KMS-11 (cell line): Measurements from ENCODE around the gene LTO1.

Source experiments
- H2AFZ ChIP-seq: fragments of 200-600 bp; sonication (generic); 2 replicates; pipeline ENCODE4 v1.6.1; 2016; ENCODE audit warnings: antibody characterized with exemption, mixed run types, low read depth
- H3K27ac ChIP-seq: fragments of 200-600 bp; sonication (generic); 2 replicates; pipeline ENCODE4 v1.6.1; 2016; ENCODE audit warnings: mild to moderate bottlenecking, mixed run types
- H3K27me3 ChIP-seq: fragments of 200-600 bp; sonication (generic); 2 replicates; pipeline ENCODE4 v1.6.1; 2017; ENCODE audit warnings: mild to moderate bottlenecking, low read depth, mixed run types, moderate library complexity; ENCODE audit not compliant: insufficient read depth
- H3K36me3 ChIP-seq: fragments of 200-600 bp; sonication (generic); 2 replicates; pipeline ENCODE4 v1.6.1; 2017; ENCODE audit warnings: mild to moderate bottlenecking, mixed run types; ENCODE audit not compliant: insufficient read depth
- H3K4me1 ChIP-seq: fragments of 200-600 bp; sonication (generic); 2 replicates; pipeline ENCODE4 v1.6.1; 2016; ENCODE audit warnings: mild to moderate bottlenecking, low read depth, mixed run types; ENCODE audit not compliant: poor library complexity, severe bottlenecking
- H3K4me2 ChIP-seq: fragments of 200-600 bp; sonication (generic); 2 replicates; pipeline ENCODE4 v1.7.0; 2016; ENCODE audit warnings: mild to moderate bottlenecking, mixed run types
- H3K4me3 ChIP-seq: fragments of 200-600 bp; sonication (generic); IDR thresholded peaks from 2 replicates; pipeline ENCODE4 v1.6.1; 2017; ENCODE audit warnings: low read depth, low read length, mixed read lengths; ENCODE audit not compliant: insufficient read depth
- H3K79me2 ChIP-seq: fragments of 200-600 bp; sonication (generic); 2 replicates; pipeline ENCODE4 v1.6.1; 2016; ENCODE audit warnings: low read depth, mixed run types; ENCODE audit not compliant: insufficient read depth
- H3K9ac ChIP-seq: fragments of 200-600 bp; sonication (generic); 2 replicates; pipeline ENCODE4 v1.6.1; 2016; ENCODE audit warnings: mild to moderate bottlenecking, mixed run types
- H4K20me1 ChIP-seq: fragments of 200-600 bp; sonication (generic); 2 replicates; pipeline ENCODE4 v1.6.1; 2016; ENCODE audit warnings: mild to moderate bottlenecking, mixed run types; ENCODE audit not compliant: insufficient read depth
- CTCF ChIP-seq: fragments of 200-600 bp; sonication (generic); conservative IDR thresholded peaks from 2 replicates; pipeline ENCODE4 v1.6.1; 2017; ENCODE audit warnings: low read depth, mild to moderate bottlenecking, antibody characterized with exemption, low read length, moderate library complexity, mixed read lengths

The LTO1 gene

GRCh38 chr11:69642549-69642912 is 32.6 kb downstream of the LTO1 start:
- no peak overlapping the region for H3K9ac ChIP-seq
- no peak overlapping the region for H3K27ac ChIP-seq
- no peak overlapping the region for H3K4me3 ChIP-seq
- peak overlapping the region; percentile 76 for H3K4me2 ChIP-seq
- H3K36me3 ChIP-seq = no peaks in the 10 kb centered on the region
- peak overlapping the region; percentile 78 for H2AFZ ChIP-seq
- no peaks in the 10 kb centered on the region for H3K79me2 ChIP-seq
- H4K20me1 ChIP-seq = no peaks in the 10 kb centered on the region
- H3K4me1 ChIP-seq = no peaks in the 10 kb centered on the region
- no peak for TF ChIP-seq CTCF
- H3K27me3 ChIP-seq = peaks cover 57% of the 10 kb centered on the region

- Histone ChIP-seq H3K4me3 (no peak overlapping the region), H3K27ac (no peak overlapping the region), H3K4me1 (no peaks in the 10 kb centered on the region), H3K9ac (no peak overlapping the region), H2AFZ (no peak overlapping the region; the same call in 1 of the 2 replicates), H3K4me2 (peak overlapping the region; percentile 76; the same call in 1 of the 2 replicates), H4K20me1 (no peaks in the 10 kb centered on the region), H3K27me3 (peaks cover 51% of the 10 kb centered on the region), H3K79me2 (no peaks in the 10 kb centered on the region), H3K36me3 (no peaks in the 10 kb centered on the region)
- TF ChIP-seq CTCF = no peak
These were observed 33.2 kb downstream of the LTO1 start for GRCh38 chr11:69641681-69642548.

- H2AFZ ChIP-seq = no peak within 1 kb of the TSS
- no peak within 1 kb of the TSS for H3K4me3 ChIP-seq
- no peaks in the 10 kb centered on the region for H3K4me1 ChIP-seq
- H3K4me2 ChIP-seq = no peak within 1 kb of the TSS; the same call in 1 of the 2 replicates
- H3K27ac ChIP-seq = no peak within 1 kb of the TSS
- H4K20me1 ChIP-seq = no peaks in the 10 kb centered on the region
- no peak for TF ChIP-seq CTCF
- no peaks in the 10 kb centered on the region for H3K36me3 ChIP-seq
- H3K79me2 ChIP-seq = no peaks in the 10 kb centered on the region
- H3K27me3 ChIP-seq = peaks cover 50% of the 10 kb centered on the region
- no peak within 1 kb of the TSS for H3K9ac ChIP-seq
These were observed 34.1 kb downstream of the LTO1 start, which contains the start of gene CCND1 for GRCh38 chr11:69640995-69641581. CCND1 (plus strand) TSS chr11:69641156; CDS start chr11:69641314, 158 bp downstream.

GRCh38 chr11:69640260-69640994 is 34.7 kb downstream of the LTO1 start:
- Histone ChIP-seq H3K4me3 (no peak overlapping the region), H3K36me3 (no peaks in the 10 kb centered on the region), H2AFZ (no peak overlapping the region), H3K4me2 (no peak overlapping the region; the same call in 1 of the 2 replicates), H3K27ac (no peak overlapping the region), H3K79me2 (no peaks in the 10 kb centered on the region), H3K9ac (no peak overlapping the region), H4K20me1 (no peaks in the 10 kb centered on the region), H3K4me1 (no peaks in the 10 kb centered on the region), H3K27me3 (peaks cover 45% of the 10 kb centered on the region)
- TF ChIP-seq CTCF = no peak
